RWPE1 (cell line): ENCODE data around the gene PPM1E.
"Not testable (repeated sequence)": the region's sequence is repeated elsewhere in the genome, so short reads cannot be mapped to it uniquely, and the experiment has no call there.

ENCODE experiments used
- CTCF ChIA-PET: fragments of 350-600 bp; sonication (Branson Sonifier 250); formaldehyde crosslinking; extraction: SDS; loops from one replicate; lab custom pipeline; 2021; lab: Yijun Ruan, JAX
- POLR2A ChIA-PET: fragments of 400-600 bp; formaldehyde crosslinking; extraction: SDS; loops from one replicate; lab custom pipeline; 2020; ENCODE audit warnings: antibody characterized with exemption; ENCODE audit not compliant: low non-redundant PET; lab: Yijun Ruan, JAX
- DNase-seq: peaks from one replicate; pipeline ENCODE4 v3.0.0; 2012; ENCODE audit warnings: low spot score
- H3K27ac ChIP-seq: fragments of 450-650 bp; 2 replicates; pipeline ENCODE4 v1.5.1; 2017
- TF ChIP-seq, protein P1 (sequence below): fragments of 450-650 bp; conservative IDR thresholded peaks from 2 replicates; pipeline ENCODE4 v1.5.1; 2017; ENCODE audit warnings: low read depth, mild to moderate bottlenecking

The PPM1E gene

GRCh38 chr17:58788199-58788598 lies 32.5 kb downstream of the PPM1E start:
- ChIA-PET CTCF (no interaction called here), POLR2A (no interaction called here)
- DNase-seq, result no peak

GRCh38 chr17:58789160-58789559 lies 33.5 kb downstream of the PPM1E start:
- POLR2A ChIA-PET, result no interaction called here
- CTCF ChIA-PET, result no interaction called here
- DNase-seq, result no peak
- no peak overlapping the region for H3K27ac ChIP-seq
- TF ChIP-seq, protein P1, sequence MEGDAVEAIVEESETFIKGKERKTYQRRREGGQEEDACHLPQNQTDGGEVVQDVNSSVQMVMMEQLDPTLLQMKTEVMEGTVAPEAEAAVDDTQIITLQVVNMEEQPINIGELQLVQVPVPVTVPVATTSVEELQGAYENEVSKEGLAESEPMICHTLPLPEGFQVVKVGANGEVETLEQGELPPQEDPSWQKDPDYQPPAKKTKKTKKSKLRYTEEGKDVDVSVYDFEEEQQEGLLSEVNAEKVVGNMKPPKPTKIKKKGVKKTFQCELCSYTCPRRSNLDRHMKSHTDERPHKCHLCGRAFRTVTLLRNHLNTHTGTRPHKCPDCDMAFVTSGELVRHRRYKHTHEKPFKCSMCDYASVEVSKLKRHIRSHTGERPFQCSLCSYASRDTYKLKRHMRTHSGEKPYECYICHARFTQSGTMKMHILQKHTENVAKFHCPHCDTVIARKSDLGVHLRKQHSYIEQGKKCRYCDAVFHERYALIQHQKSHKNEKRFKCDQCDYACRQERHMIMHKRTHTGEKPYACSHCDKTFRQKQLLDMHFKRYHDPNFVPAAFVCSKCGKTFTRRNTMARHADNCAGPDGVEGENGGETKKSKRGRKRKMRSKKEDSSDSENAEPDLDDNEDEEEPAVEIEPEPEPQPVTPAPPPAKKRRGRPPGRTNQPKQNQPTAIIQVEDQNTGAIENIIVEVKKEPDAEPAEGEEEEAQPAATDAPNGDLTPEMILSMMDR, result no peak

More at GRCh38 chr17:58788199-58788598, 32.5 kb downstream of the PPM1E start:
- TF ChIP-seq, protein P1, result no peak
- H3K27ac ChIP-seq, result no peak overlapping the region

GRCh38 chr17:58789831-58790230 lies 34.2 kb downstream of the PPM1E start:
- CTCF ChIA-PET, result interaction anchor here (0.6 kb wide), 2 partner anchors 45 to 87 kb away, joined by 3 to 5 read pairs; no protein-coding TSS in a partner anchor
- POLR2A ChIA-PET, result no interaction called here
- no peak overlapping the region for H3K27ac ChIP-seq
- TF ChIP-seq, protein P1, result no peak
- DNase-seq, result no peak

DNA sequence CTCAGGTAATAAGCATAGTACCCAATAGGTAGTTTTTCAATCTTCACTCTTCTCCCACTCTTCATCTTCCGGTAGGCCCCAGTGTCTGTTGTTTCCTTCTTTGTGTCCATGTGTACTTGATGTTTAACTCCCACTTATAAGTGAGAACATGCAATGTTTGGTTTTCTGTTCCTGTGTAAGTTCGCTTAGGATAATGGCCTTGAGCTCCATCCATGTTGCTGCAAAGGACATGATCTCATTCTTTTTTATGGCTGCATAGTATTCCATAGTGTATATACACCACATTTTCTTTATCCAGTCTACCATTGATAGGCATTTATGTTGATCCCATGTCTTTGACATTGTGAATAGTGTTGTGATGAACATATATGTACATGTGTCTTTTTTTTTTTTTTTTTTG lies 38.9 kb downstream of the PPM1E start:
- POLR2A ChIA-PET, DNase-seq, H3K27ac ChIP-seq: not testable (repeated sequence)
- CTCF ChIA-PET, result interaction anchor here (0.7 kb wide), 1 partner anchor 11 kb away, joined by 5 read pairs; no protein-coding TSS in a partner anchor

DNA sequence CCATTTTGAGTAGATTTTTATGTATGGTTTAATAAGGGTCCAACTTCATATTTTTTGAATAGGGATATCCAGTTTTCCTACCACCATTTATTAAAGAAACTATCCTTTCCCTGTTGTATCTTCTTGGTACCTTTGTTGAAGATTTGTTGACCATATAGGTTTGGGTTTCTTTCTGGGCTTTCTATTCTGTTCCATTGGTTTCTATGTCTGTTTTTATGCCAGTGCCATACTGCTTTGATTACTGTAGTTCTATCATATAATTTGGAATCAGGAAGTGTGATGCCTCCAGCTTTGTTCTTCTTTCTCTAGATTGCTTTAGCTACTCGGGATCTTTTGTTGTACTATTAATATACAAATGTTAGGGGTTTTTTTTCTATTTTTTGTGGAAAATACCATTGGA lies 46.5 kb downstream of the PPM1E start:
- ChIA-PET CTCF (interaction anchor here (0.5 to 0.6 kb wide), 2 partner anchors 105 to 437 kb away, joined by 3 to 4 read pairs; no protein-coding TSS in a partner anchor), POLR2A (no interaction called here)
- H3K27ac ChIP-seq, result no peak overlapping the region
- no peak for DNase-seq
- TF ChIP-seq, protein P1, result no peak

- ChIA-PET POLR2A (no interaction called here), CTCF (no interaction called here)
- no peak overlapping the region for H3K27ac ChIP-seq
- TF ChIP-seq, protein P1, result no peak
- DNase-seq, result no peak
Measured at GRCh38 chr17:58806046-58806445, 50.4 kb downstream of the PPM1E start.

GRCh38 chr17:58808609-58809563 lies 53.2 kb downstream of the PPM1E start:
- no peak for DNase-seq
- ChIA-PET CTCF (no interaction called here), POLR2A (no interaction called here)
- no peak overlapping the region for H3K27ac ChIP-seq
- TF ChIP-seq, protein P1, result no peak
